ENCODE data around the gene CREBZF. TPM values are rescaled to one million over a fixed set of nuclear protein-coding genes. Genes with fewer than 3 reads are reported as not detected.
"Not testable (repeated sequence)": the region's sequence is repeated elsewhere in the genome, so short reads cannot be mapped to it uniquely, and the experiment has no call there.

Gene CREBZF
- total and polyA plus RNA-seq, 2 experiments from 2014 or later, result 34.8 to 82.2 TPM

DNA sequence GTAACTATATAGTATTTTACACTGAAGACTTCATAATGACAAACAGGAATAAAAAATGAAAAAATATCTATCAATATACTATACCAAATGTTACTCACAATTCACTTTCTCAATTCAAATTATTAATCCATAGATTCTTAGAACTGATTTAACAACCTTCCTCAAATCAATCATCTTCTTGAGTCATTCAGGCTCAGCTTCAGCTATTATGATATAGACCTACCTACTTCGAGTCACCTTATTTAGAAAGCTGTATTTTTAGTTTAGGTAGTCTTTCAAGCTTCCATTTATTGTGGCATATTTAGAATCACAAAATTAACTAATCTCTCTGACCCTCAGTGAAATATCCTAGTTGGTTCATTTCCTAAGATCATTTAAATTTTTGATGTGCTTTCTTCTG is 8.2 kb downstream of the CREBZF start:
- peaks cover 18% of the 10 kb centered on the region; the same call in 1 of the 2 replicates for H4K20me1 ChIP-seq (replicated peaks; ENCODE audit: insufficient read depth)
- H3K27me3 Mint-ChIP-seq (ENCODE audit: insufficient read depth, low read depth, poor library complexity), result no peaks in the 10 kb centered on the region
- H3K9me3 Mint-ChIP-seq, result no peaks in the 10 kb centered on the region
- peaks cover 44% of the 10 kb centered on the region for H3K36me3 Mint-ChIP-seq (ENCODE audit: low read depth)
- H3K4me3 ChIP-seq, result no peak overlapping the region
- no peak overlapping the region for H3K27ac ChIP-seq (ENCODE audit: low read depth)
- H3K4me3 Mint-ChIP-seq, result no peak overlapping the region
- no peaks in the 10 kb centered on the region for H3K9me2 ChIP-seq (ENCODE audit: insufficient read depth)
- H3K36me3 ChIP-seq (ENCODE audit: insufficient read depth), result peaks cover 32% of the 10 kb centered on the region
- peaks cover 48% of the 10 kb centered on the region for H3K79me2 ChIP-seq (replicated peaks; ENCODE audit: insufficient read depth)
- H3K27me3 ChIP-seq (ENCODE audit: insufficient read depth), result no peaks in the 10 kb centered on the region
- H3K4me1 Mint-ChIP-seq, result peaks cover 18% of the 10 kb centered on the region
- H3K4me2 ChIP-seq, result no peak overlapping the region
- TF ChIP-seq NANOG (IDR thresholded peaks at IDR 0.05; ENCODE audit: borderline replicate concordance), result no peak
- TF ChIP-seq REST (IDR thresholded peaks at IDR 0.05; ENCODE audit: unreplicated experiment), result no peak
- TF ChIP-seq POLR2AphosphoS5 (IDR thresholded peaks at IDR 0.05; ENCODE audit: low read depth), result no peak
- TF ChIP-seq CREB1 (CRISPR knock-in tag; IDR thresholded peaks at IDR 0.05; ENCODE audit: low read depth), result no peak
- no peak for TF ChIP-seq EZH2 (IDR thresholded peaks at IDR 0.05; ENCODE audit: low read depth, unreplicated experiment)
- TF ChIP-seq EZH2phosphoT487 (IDR thresholded peaks at IDR 0.05; ENCODE audit: unreplicated experiment), result no peak
- no peaks in the 10 kb centered on the region for H3F3A ChIP-seq (replicated peaks; ENCODE audit: low read depth)
- DNase-seq (ENCODE audit: low spot score) (no peak), ATAC-seq (no peak)
- no peak overlapping the region for H3K27ac Mint-ChIP-seq
- no peaks in the 10 kb centered on the region for H3K4me1 ChIP-seq (ENCODE audit: insufficient read depth)
- no peak overlapping the region for H2AFZ ChIP-seq

DNA sequence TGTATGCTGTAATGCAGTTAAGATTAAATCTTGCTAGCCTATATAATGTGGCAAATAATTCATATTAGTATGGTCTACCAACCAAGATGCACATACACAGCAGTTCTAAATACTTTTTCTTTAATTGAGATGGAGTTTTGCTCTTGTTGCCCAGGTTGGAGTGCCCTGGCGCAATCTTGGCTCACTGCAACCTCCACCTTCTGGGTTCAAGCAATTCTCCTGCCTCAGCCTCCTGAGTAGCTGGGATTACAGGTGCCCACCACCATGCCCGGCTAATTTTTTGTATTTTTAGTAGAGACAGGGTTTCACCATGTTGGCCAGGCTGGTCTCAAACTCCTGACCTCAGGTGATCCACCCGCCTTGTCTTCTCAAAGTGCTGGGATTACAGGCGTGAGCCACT is 10.6 kb downstream of the CREBZF start:
- ATAC-seq; H4K20me1 ChIP-seq (replicated peaks; ENCODE audit: insufficient read depth); H3K4me3 Mint-ChIP-seq; H3K9me3 Mint-ChIP-seq; H3K4me1 ChIP-seq (ENCODE audit: insufficient read depth); H3K9me2 ChIP-seq (ENCODE audit: insufficient read depth); H3K4me2 ChIP-seq; H3F3A ChIP-seq (replicated peaks; ENCODE audit: low read depth); DNase-seq (ENCODE audit: low spot score); H3K27ac ChIP-seq (ENCODE audit: low read depth); H3K4me3 ChIP-seq; H3K27ac Mint-ChIP-seq; H2AFZ ChIP-seq; H3K27me3 Mint-ChIP-seq (ENCODE audit: insufficient read depth, low read depth, poor library complexity); H3K27me3 ChIP-seq (ENCODE audit: insufficient read depth): not testable (repeated sequence)
- Mint-ChIP-seq H3K4me1 (peaks cover 11% of the 10 kb centered on the region), H3K36me3 (ENCODE audit: low read depth) (peaks cover 29% of the 10 kb centered on the region)
- Histone ChIP-seq H3K36me3 (ENCODE audit: insufficient read depth) (peaks cover 19% of the 10 kb centered on the region), H3K79me2 (replicated peaks; ENCODE audit: insufficient read depth) (peaks cover 30% of the 10 kb centered on the region)

DNA sequence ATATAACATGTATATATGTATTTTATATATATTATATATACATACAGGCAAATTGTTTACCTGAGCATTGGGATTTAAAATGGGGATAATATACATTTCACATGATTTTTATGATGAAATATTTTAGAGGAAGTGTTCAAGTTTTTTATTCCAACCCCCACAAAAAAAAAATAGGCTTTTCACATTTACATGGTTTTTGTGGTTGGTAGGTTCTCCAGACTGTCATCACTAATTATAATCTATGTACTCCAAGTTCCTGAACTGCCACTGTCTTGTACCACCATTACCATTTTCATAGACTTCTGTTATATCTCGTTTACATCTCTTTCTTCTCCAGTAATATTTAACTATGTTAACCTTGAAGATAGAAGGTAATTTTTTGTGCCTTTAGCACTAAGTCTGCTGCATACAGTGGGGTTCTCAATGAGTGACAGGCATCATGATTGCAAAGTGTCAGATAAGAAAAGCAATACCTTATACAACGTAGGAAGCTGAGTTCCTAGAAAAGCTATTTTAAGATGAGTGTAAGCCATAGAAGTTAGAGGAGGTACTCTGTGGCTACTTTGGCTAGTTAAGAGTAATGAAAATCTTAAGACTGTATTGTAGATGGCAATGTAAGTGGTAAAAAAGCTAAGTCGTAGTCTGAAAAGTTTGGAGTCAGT is 12.0 kb downstream of the CREBZF start:
- Histone ChIP-seq H3K9me2 (ENCODE audit: insufficient read depth) (no peaks in the 10 kb centered on the region), H3K4me3 (no peak overlapping the region), H2AFZ (no peak overlapping the region), H3K36me3 (ENCODE audit: insufficient read depth) (peaks cover 19% of the 10 kb centered on the region), H3K27ac (ENCODE audit: low read depth) (no peak overlapping the region), H3K4me2 (no peak overlapping the region), H3F3A (replicated peaks; ENCODE audit: low read depth) (no peaks in the 10 kb centered on the region), H3K4me1 (ENCODE audit: insufficient read depth) (peaks cover 6% of the 10 kb centered on the region), H3K79me2 (replicated peaks; ENCODE audit: insufficient read depth) (peaks cover 18% of the 10 kb centered on the region), H3K27me3 (ENCODE audit: insufficient read depth) (no peaks in the 10 kb centered on the region), H4K20me1 (replicated peaks; ENCODE audit: insufficient read depth) (0 out of 2 replicates have a peak, but pooled peaks cover 4% of the 10 kb centered on the region)
- Mint-ChIP-seq H3K36me3 (ENCODE audit: low read depth) (peaks cover 21% of the 10 kb centered on the region; the same call in 2 of the 3 replicates), H3K4me3 (no peak overlapping the region), H3K27ac (no peak overlapping the region), H3K4me1 (peaks cover 15% of the 10 kb centered on the region), H3K9me3 (no peaks in the 10 kb centered on the region), H3K27me3 (ENCODE audit: insufficient read depth, low read depth, poor library complexity) (peaks cover 2% of the 10 kb centered on the region)
- DNase-seq (ENCODE audit: low spot score) (no peak), ATAC-seq (no peak)
- TF ChIP-seq REST (IDR thresholded peaks at IDR 0.05; ENCODE audit: unreplicated experiment) (no peak), JUNB (IDR thresholded peaks at IDR 0.05; ENCODE audit: unreplicated experiment) (no peak)

All from GM23338 (cell line).